GM12891 (cell line): ENCODE results near the gene LRP1-AS.
A peak's percentile ranks its signal among the peaks of the same experiment; 100 is the strongest.

ENCODE experiments used
- DNase-seq: peaks from one replicate; pipeline ENCODE4 v3.0.0; 2011; ENCODE audit warnings: low spot score; ENCODE audit not compliant: insufficient read length
- FAIRE-seq: peaks from 2 replicates; lab custom pipeline; 2011; peaks lifted over from hg19 to GRCh38; lab: Jason Lieb, UNC
- PAX5 ChIP-seq: IDR thresholded peaks from 2 replicates; pipeline ENCODE4 v1.6.1; 2011; ENCODE audit warnings: low read length, moderate library complexity, mild to moderate bottlenecking; ENCODE audit not compliant: insufficient read depth, severe bottlenecking
- POLR2A ChIP-seq: IDR thresholded peaks from 2 replicates; pipeline ENCODE4 v1.6.1; 2011; ENCODE audit warnings: low read depth, low read length, control low read depth
- POLR2AphosphoS5 ChIP-seq: IDR thresholded peaks from 2 replicates; pipeline ENCODE4 v1.6.1; 2011; ENCODE audit warnings: low read depth, low read length, control low read depth
- POU2F2 ChIP-seq: IDR thresholded peaks from 2 replicates; pipeline ENCODE4 v1.6.1; 2011; ENCODE audit warnings: low read depth, mild to moderate bottlenecking, control low read depth, low read length, moderate library complexity
- SPI1 ChIP-seq: IDR thresholded peaks from 2 replicates; pipeline ENCODE4 v1.6.1; 2011; ENCODE audit warnings: low read depth, low read length, control low read depth
- TAF1 ChIP-seq: IDR thresholded peaks from 2 replicates; pipeline ENCODE4 v1.6.1; 2011; ENCODE audit warnings: low read depth, low read length, control low read depth

LRP1-AS gene

DNA sequence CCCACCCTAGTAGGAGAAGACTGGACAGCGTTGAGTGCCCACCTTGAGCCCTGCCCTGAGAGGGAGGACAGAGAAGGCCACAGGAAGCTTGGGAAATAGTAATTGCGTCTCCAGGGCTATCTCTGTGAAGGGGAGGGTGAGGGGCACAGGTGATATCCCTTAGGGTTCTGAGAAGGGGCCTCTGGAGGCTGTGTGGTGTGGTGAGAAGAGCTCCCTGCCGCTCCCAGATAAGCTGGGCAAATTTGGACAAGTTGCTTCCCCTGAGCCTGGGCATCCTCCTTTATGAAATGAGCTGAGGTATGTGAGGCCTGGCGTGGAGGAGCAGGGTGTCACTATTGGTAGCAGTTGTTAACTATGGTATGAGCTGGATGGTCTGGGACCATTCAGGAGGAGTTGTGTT is 23.5 kb upstream of the LRP1-AS start:
- TF ChIP-seq TAF1 = no peak
- no peak for TF ChIP-seq POLR2A
- no peak for TF ChIP-seq POU2F2
- TF ChIP-seq SPI1 = no peak
- TF ChIP-seq PAX5 = no peak
- TF ChIP-seq POLR2AphosphoS5 = no peak
- no peak for FAIRE-seq

DNA sequence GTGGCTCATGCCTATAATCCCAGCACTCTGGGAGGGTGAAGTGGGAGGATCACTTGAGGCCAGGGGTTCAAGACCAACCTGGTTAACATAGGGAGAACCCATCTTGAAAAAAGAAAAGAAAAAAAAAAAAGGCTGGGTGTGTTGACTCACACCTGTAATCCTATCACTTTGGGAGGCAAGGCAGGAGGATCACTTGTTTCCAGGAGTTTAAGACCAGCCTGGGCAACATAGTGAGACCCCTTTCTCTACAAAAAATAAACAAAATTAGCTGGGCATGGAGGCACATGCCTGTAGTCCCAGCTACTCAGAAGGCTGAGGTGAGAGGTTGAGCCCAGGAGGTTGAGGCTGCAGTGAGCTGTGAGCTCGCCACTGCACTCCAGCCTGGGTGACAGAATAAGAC is 23.0 kb upstream of the LRP1-AS start:
- no peak for DNase-seq
- TF ChIP-seq PAX5 = no peak
- no peak for TF ChIP-seq POLR2A
- TF ChIP-seq TAF1 = no peak
- no peak for TF ChIP-seq SPI1
- no peak for TF ChIP-seq POU2F2
- TF ChIP-seq POLR2AphosphoS5 = no peak
- no peak for FAIRE-seq

More for the DNA sequence above, 23.5 kb upstream of the LRP1-AS start:
- DNase-seq = no peak

DNA sequence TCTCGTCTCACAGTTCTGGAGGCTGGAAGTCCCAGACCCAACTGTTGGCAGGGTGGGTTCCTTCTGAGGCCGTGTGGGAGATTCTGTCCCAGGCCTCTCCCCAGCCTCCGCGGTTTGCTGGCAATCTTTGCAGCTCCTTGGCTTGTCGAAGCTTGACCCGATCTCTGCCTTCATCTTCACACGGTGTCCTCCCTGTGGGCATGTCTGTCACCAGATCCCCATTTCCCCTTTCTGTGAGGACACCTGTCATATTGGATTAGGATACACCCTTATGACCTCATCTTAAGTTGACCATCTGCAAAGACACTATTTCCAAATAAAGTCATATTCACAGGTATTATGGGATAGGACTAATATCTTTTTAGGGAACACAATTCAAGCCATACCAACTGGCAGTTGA is 22.6 kb upstream of the LRP1-AS start:
- FAIRE-seq (no peak), DNase-seq (no peak)
- TF ChIP-seq POU2F2 (no peak), SPI1 (peak; percentile 26; the same call in 1 of the 2 replicates)

DNA sequence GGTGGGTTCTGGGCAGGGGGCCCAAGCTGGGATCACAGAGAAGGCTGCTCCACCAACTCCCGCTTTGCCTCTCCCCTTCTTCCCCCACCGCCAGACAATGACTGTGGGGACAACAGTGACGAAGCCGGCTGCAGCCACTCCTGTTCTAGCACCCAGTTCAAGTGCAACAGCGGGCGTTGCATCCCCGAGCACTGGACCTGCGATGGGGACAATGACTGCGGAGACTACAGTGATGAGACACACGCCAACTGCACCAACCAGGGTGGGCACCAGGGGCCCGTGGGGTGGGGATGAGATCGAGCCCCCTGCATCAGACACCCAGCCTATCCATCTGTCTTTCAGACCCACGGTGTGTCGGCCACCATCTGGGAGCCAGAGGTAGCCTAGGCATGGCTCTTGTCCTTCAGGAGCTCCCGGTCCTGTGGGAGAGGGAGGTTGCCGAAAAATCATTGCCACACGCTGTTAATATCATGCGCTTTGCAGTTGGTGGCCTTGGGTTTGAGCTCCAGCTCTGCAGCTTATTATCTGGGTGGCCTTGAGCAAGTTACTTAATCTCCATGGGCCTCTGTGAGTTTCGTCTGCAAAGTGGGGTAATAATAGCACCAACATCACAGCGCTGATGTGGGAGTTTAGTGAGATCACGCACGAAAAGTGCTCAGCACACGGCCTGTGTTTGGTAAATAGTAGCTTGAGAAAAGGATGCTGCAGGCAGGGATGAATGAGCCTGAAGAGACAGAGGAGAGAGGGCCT is 21.8 kb upstream of the LRP1-AS start:
- FAIRE-seq (no peak), DNase-seq (no peak)
- TF ChIP-seq POLR2A (no peak), SPI1 (no peak), POLR2AphosphoS5 (no peak), POU2F2 (no peak), TAF1 (no peak), PAX5 (no peak)

DNA sequence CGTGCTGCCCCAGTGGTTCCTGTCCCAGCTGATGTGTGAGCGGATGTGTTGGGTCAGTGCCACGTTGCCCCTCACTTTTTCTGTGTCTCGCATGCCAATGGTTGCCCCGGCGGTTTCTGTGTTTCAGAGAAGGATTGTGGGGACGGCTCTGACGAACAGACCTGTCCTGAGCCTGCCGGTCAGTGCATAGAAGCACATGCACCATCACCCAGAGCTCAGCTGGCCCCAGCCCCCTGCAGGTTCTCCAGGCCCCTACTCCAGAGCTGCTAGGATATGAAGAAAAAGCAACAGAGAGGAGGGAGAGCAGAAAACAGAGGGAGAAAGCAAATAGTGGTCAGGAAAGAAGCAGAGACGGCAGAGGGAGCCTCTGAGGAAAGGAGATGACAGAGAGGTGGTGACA is 20.6 kb upstream of the LRP1-AS start:
- FAIRE-seq = no peak

DNA sequence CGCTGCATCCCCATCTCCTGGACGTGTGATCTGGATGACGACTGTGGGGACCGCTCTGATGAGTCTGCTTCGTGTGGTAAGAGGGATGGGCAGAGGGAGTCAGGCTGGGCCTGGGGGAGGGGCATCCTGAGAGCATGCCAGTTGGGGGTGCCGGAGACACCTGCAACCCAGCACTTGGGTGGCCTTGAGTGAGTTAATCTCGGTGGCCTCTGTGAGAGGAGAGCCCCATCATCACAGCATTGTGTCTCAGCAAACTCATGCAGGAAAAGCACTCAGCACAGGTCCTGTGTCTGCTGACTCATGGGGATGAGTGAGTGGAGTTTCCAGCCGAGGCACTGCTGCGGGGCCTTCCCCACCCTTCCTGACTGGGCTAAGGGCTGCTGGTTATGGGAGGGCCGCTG is 19.6 kb upstream of the LRP1-AS start:
- TF ChIP-seq PAX5 (no peak), TAF1 (no peak), POU2F2 (no peak), POLR2A (no peak), POLR2AphosphoS5 (no peak), SPI1 (no peak)
- DNase-seq = no peak
- no peak for FAIRE-seq

More for the DNA sequence above, 20.6 kb upstream of the LRP1-AS start:
- DNase-seq = no peak
- no peak for TF ChIP-seq PAX5
- TF ChIP-seq SPI1 = no peak
- no peak for TF ChIP-seq TAF1
- no peak for TF ChIP-seq POLR2AphosphoS5
- TF ChIP-seq POU2F2 = no peak
- TF ChIP-seq POLR2A = no peak

DNA sequence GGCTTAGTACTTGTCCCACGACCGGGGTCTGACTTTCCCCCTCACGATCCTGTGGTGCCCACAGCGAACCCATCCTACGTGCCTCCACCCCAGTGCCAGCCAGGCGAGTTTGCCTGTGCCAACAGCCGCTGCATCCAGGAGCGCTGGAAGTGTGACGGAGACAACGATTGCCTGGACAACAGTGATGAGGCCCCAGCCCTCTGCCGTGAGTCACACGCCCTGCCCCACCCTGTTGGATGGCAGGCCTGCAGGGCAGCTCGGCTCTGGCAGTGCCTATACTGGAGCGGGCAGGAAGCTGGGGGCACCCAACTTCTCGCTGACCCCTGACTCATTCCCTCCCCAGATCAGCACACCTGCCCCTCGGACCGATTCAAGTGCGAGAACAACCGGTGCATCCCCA is 18.3 kb upstream of the LRP1-AS start:
- FAIRE-seq (no peak), DNase-seq (no peak)
- no peak for TF ChIP-seq POLR2A
- no peak for TF ChIP-seq POLR2AphosphoS5
- no peak for TF ChIP-seq SPI1
- no peak for TF ChIP-seq TAF1
- no peak for TF ChIP-seq PAX5
- TF ChIP-seq POU2F2 = no peak

DNA sequence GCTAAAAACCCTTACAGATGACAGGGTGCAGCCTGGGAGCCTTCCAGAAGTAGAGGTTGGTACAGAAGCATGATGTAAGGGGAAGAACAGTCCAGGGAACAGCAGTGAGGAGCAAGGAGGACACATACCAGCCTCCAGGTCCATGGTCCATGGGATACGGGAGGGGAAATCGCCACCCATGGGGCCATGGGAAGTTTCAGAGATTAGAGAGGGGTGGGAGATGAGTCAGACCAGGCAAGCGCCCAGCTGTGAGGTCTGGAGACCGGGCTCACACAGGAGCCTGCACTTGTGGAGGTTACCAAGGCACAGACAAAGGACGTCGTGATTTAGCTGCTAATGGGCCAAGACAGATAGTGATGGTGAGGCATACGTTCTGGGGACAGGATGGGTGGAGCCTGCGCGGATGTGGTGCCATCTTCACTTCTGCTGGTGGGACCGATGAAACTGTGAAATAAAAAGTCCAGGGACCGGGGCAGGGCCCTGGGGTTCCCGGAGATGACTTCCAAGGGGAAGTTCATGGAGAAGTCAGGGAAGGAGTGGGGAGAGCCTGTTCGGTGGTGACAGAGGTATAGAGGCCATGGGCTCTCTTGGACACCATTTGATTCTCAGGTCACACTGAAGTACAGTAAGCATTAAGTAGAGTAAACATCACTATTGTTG is 17.7 kb upstream of the LRP1-AS start:
- FAIRE-seq = no peak
- no peak for TF ChIP-seq TAF1
- TF ChIP-seq SPI1 = no peak
- no peak for TF ChIP-seq PAX5
- DNase-seq = no peak

DNA sequence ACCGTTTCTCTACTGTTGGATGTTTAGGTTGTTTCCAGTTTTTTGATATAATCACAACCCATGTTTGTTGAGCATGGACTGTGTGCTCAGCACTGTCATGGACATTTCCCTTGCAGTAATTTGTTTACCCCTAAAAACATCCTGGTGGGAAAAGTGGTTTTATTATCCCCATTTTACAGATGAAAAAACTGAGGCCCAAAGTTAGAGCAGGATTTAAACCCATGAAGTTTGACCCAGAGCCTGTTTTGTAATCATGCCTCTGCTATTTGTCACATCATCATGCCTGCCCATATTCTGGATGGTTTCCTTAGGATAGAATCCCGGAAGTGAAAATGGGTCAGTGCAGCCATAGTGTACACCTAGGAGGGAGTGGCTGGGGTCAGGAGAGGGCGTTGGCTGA is 17.0 kb upstream of the LRP1-AS start:
- TF ChIP-seq TAF1 (no peak), POU2F2 (no peak), PAX5 (no peak), POLR2AphosphoS5 (no peak), POLR2A (no peak), SPI1 (no peak)
- no peak for DNase-seq
- no peak for FAIRE-seq
